SK-N-SH (cell line): ENCODE results near the gene TBX2. TPM values are rescaled to one million over a fixed set of nuclear protein-coding genes. Genes with fewer than 3 reads are reported as not detected.

ENCODE experiments used
- CTCF ChIA-PET: fragments of 300-600, 350-600 bp; formaldehyde crosslinking; extraction: SDS; loops from one replicate; lab custom pipeline; 2021; lab: Yijun Ruan, JAX
- POLR2A ChIA-PET: fragments of 350-600 bp; sonication (Branson Sonifier 250); formaldehyde crosslinking; extraction: SDS; loops from one replicate; lab custom pipeline; 2020; ENCODE audit warnings: antibody characterized with exemption, inconsistent platforms; lab: Yijun Ruan, JAX
- DNase-seq: peaks from one replicate; pipeline ENCODE4 v3.0.0; 2012
- H2AFZ ChIP-seq: fragments of 200-600 bp; sonication (generic); 2 replicates; pipeline ENCODE4 v1.8.1; 2016; ENCODE audit warnings: antibody characterized with exemption, mild to moderate bottlenecking, low read depth
- H3F3A ChIP-seq: fragments of 200-600 bp; sonication (generic); replicated peaks from 2 replicates; pipeline ENCODE3; 2016; ENCODE audit warnings: antibody characterized with exemption, mild to moderate bottlenecking; ENCODE audit not compliant: insufficient read depth
- H3K27ac ChIP-seq, 2 experiments: fragments of 200-500 bp in 1 of 2; fragments of 200-600 bp in 1 of 2; sonication (Bioruptor generic) in 1 of 2; sonication (generic), shearing (Covaris generic) in 1 of 2; 2 replicates each; pipeline versions ENCODE4 v1.5.1 to v1.6.1; 2014 to 2016; ENCODE audit warnings: low read depth in 2 of 2, inconsistent platforms in 1 of 2, low read length in 1 of 2, mild to moderate bottlenecking in 1 of 2, mixed read lengths in 1 of 2
- H3K27me3 ChIP-seq: fragments of 200-600 bp; sonication (generic), shearing (Covaris generic); 2 replicates; pipeline ENCODE4 v1.6.1; 2016; ENCODE audit warnings: mixed run types; ENCODE audit not compliant: insufficient read depth
- H3K36me3 ChIP-seq, 2 experiments: fragments of 200-500 bp in 1 of 2; fragments of 200-600 bp in 1 of 2; sonication (Bioruptor generic) in 1 of 2; sonication (generic) in 1 of 2; replicated peaks in 1 of 2; 2 replicates each; pipeline versions ENCODE3 to v1.5.1; 2014 to 2016; ENCODE audit warnings: low read length in 1 of 2, mild to moderate bottlenecking in 1 of 2; ENCODE audit not compliant: insufficient read depth in 2 of 2, control insufficient read depth in 1 of 2
- H3K4me1 ChIP-seq, 2 experiments: fragments of 200-500 bp in 1 of 2; fragments of 200-600 bp in 1 of 2; sonication (Bioruptor generic) in 1 of 2; sonication (generic), shearing (Covaris generic) in 1 of 2; 2 replicates each; pipeline versions ENCODE4 v1.5.1 to v1.6.1; 2014 to 2016; ENCODE audit warnings: low read depth in 1 of 2, low read length in 1 of 2, mixed run types in 1 of 2; ENCODE audit not compliant: insufficient read depth in 2 of 2, control insufficient read depth in 1 of 2
- H3K4me2 ChIP-seq: fragments of 200-600 bp; sonication (generic), shearing (Covaris generic); 2 replicates; pipeline ENCODE4 v1.6.1; 2017; ENCODE audit warnings: mixed run types
- H3K4me3 ChIP-seq, 2 experiments: fragments of 200-500 bp in 1 of 2; fragments of 200-600 bp in 1 of 2; sonication (Bioruptor generic) in 1 of 2; sonication (generic), shearing (Covaris generic) in 1 of 2; 2 replicates each; pipeline versions ENCODE4 v1.5.1 to v1.8.1; 2014 to 2016; ENCODE audit warnings: low read depth in 2 of 2, inconsistent platforms in 1 of 2, low read length in 1 of 2, mild to moderate bottlenecking in 1 of 2, mixed read lengths in 1 of 2, moderate library complexity in 1 of 2
- H3K79me2 ChIP-seq: fragments of 200-600 bp; sonication (generic); 2 replicates; pipeline ENCODE4 v1.8.1; 2017; ENCODE audit warnings: mild to moderate bottlenecking; ENCODE audit not compliant: insufficient read depth
- H3K9ac ChIP-seq: fragments of 200-600 bp; sonication (generic); 2 replicates; pipeline ENCODE4 v1.6.1; 2017; ENCODE audit warnings: mixed run types
- H3K9me2 ChIP-seq: fragments of 200-600 bp; sonication (generic); 2 replicates; pipeline ENCODE4 v1.6.1; 2017; ENCODE audit warnings: mixed run types
- H3K9me3 ChIP-seq: fragments of 200-600 bp; sonication (generic); 2 replicates; pipeline ENCODE4 v1.6.1; 2017; ENCODE audit warnings: mixed run types, mild to moderate bottlenecking, moderate library complexity
- H4K20me1 ChIP-seq: fragments of 200-600 bp; sonication (generic); 2 replicates; pipeline ENCODE4 v1.6.1; 2017; ENCODE audit warnings: mild to moderate bottlenecking, mixed run types; ENCODE audit not compliant: insufficient read depth
- CTCF ChIP-seq: fragments of 200-600 bp; sonication (generic); IDR thresholded peaks from 2 replicates; pipeline ENCODE4 v1.6.1; 2017; ENCODE audit warnings: antibody characterized with exemption, mild to moderate bottlenecking, moderate library complexity
- EP300 ChIP-seq, 2 experiments: IDR thresholded peaks; 2 replicates each; pipeline versions ENCODE4 v1.4.0 to v1.6.1; 2012; ENCODE audit warnings: borderline replicate concordance in 1 of 2, low read depth in 1 of 2, low read length in 1 of 2
- FOSL2 ChIP-seq: IDR thresholded peaks from 2 replicates; pipeline ENCODE4 v1.4.0; 2012; ENCODE audit warnings: low read depth, mild to moderate bottlenecking, moderate library complexity, borderline replicate concordance
- FOXM1 ChIP-seq: IDR thresholded peaks from 2 replicates; pipeline ENCODE4 v1.4.0; 2012; ENCODE audit warnings: low read depth, mild to moderate bottlenecking
- GATA2 ChIP-seq: sonication (generic); formaldehyde crosslinking; IDR thresholded peaks from 2 replicates; pipeline ENCODE4 v1.5.0; 2020; ENCODE audit warnings: mild to moderate bottlenecking, missing genetic modification reagents
- JUND ChIP-seq: IDR thresholded peaks from 2 replicates; pipeline ENCODE4 v1.4.0; 2012
- MAX ChIP-seq: IDR thresholded peaks from 2 replicates; pipeline ENCODE4 v1.4.0; 2012; ENCODE audit warnings: low read depth
- MXI1 ChIP-seq: IDR thresholded peaks from 2 replicates; pipeline ENCODE4 v1.6.1; 2012; ENCODE audit warnings: mild to moderate bottlenecking, low read depth, low read length, improper control_type of control experiment
- RCOR1 ChIP-seq: fragments of 150-350 bp; IDR thresholded peaks from 2 replicates; pipeline ENCODE4 v1.6.1; 2017; ENCODE audit warnings: antibody characterized with exemption, low read length
- RFX5 ChIP-seq: IDR thresholded peaks from 2 replicates; pipeline ENCODE4 v1.6.1; 2012; ENCODE audit warnings: mild to moderate bottlenecking, improper control_type of control experiment, low read length
- RXRA ChIP-seq: IDR thresholded peaks from 2 replicates; pipeline ENCODE4 v1.4.0; 2012; ENCODE audit warnings: low read depth, mild to moderate bottlenecking, borderline replicate concordance
- TAF1 ChIP-seq: IDR thresholded peaks from 2 replicates; pipeline ENCODE4 v1.6.1; 2012; ENCODE audit warnings: low read depth, mild to moderate bottlenecking, low read length, moderate library complexity, borderline replicate concordance
- YY1 ChIP-seq: IDR thresholded peaks from 2 replicates; pipeline ENCODE4 v1.4.0; 2012; ENCODE audit warnings: low read depth, mild to moderate bottlenecking
- WGBS: methylation state at CpG from one replicate; pipeline ENCODE4 v1.1.6; 2017; ENCODE audit warnings: low lambda C conversion rate; 5-methylcytosine and 5-hydroxymethylcytosine counted together
- polyA plus RNA-seq, 3 experiments: library from polyadenylated mRNA; depleted of rRNA; stranded (reverse); fragments of >200 nt; gene quantifications; 2 replicates each; pipeline ENCODE4 v1.2.3, GENCODE V29; 2012
- TF ChIP-seq, protein P1 (sequence below): IDR thresholded peaks from 2 replicates; pipeline ENCODE4 v1.4.0; 2012; ENCODE audit warnings: low read depth, borderline replicate concordance

The TBX2 gene
- polyA plus RNA-seq, 1 of the 3 experiments (the other 2 are of a cell fraction), result 57.8 TPM

- ChIA-PET CTCF (interaction anchor here (0.6 to 16.4 kb wide), 18 partner anchors 11 to 694 kb away, joined by 3 to 318 read pairs (median 5); no protein-coding TSS in a partner anchor), POLR2A (no interaction called here)
- Histone ChIP-seq H3K4me3 (no peak overlapping the region), H3K4me1 (peaks cover 5 to 49% of the 10 kb centered on the region in 2 experiments; a peak in 2 of 4 replicates), H3K9me2 (no peaks in the 10 kb centered on the region), H4K20me1 (no peaks in the 10 kb centered on the region), H3K9me3 (no peaks in the 10 kb centered on the region), H3K27ac (peak overlapping the region in 1 of 2 experiments; percentile 90; a peak in 2 of 4 replicates), H3F3A (peaks cover 19% of the 10 kb centered on the region), H2AFZ (no peak overlapping the region), H3K79me2 (peaks cover 9% of the 10 kb centered on the region), H3K36me3 (no peaks in the 10 kb centered on the region), H3K27me3 (no peaks in the 10 kb centered on the region), H3K4me2 (no peak overlapping the region), H3K9ac (no peak overlapping the region)
- TF ChIP-seq EP300 (IDR thresholded peaks at IDR 0.05; ENCODE audit: borderline replicate concordance in 1 of 2, low read depth in 1 of 2, low read length in 1 of 2) (peak in 1 of 2 experiments; percentile 63; a peak in 1 of 4 replicates), RCOR1 (no peak), MAX (no peak), FOXM1 (no peak)
- DNase-seq, result peak; percentile 47
- WGBS, result 83% methylated on average over 5 of the region's 5 CpGs
Observed at GRCh38 chr17:61414936-61415251, 15.3 kb downstream of the TBX2 start.

DNA sequence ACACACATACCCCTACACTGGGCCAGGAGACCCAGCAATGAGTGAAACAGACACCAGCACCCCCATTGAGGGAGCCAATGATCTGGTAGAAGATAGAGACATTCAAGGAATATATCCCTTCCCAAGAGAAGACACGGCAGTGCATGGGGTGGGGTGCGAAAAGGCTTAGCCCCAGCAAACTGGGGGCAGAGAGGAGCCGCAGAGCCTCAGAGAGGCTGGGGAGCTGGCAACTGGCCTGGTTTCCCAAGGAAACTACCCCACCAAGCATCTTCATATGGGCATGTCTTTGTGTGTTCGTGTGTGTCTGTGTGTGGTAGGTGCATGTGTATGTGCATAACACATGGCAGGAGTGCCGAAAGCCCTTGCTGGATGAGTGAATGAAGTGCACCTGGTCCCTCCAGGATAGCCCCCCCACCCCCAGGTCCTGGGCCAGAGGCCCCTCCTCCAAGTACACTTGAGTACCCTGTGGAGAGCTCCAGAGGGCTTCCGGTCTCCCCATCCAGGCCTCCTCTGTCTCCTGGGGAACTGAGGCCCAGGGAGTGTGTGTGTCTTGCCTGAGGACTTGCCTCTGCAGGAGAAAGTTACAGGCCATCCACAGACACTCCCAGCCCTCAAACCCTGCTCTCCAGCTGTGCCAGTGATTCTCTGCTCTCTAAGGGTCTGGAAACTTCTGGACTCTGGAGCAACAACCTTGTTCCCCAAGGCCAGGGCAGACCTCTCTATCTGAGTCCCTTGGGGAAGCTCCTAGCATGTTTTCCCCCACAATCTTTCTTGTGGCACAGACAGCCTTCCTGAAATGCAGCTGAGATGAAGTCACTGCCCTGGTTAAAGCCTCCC lies 15.9 kb downstream of the TBX2 start:
- TF ChIP-seq MXI1 (no peak), JUND (no peak), RCOR1 (no peak), FOSL2 (no peak), RXRA (no peak), CTCF (no peak), TAF1 (no peak), YY1 (no peak), EP300 (IDR thresholded peaks at IDR 0.05; ENCODE audit: borderline replicate concordance in 1 of 2, low read depth in 1 of 2, low read length in 1 of 2) (no peak), RFX5 (no peak), GATA2 (no peak)
- TF ChIP-seq, protein P1, sequence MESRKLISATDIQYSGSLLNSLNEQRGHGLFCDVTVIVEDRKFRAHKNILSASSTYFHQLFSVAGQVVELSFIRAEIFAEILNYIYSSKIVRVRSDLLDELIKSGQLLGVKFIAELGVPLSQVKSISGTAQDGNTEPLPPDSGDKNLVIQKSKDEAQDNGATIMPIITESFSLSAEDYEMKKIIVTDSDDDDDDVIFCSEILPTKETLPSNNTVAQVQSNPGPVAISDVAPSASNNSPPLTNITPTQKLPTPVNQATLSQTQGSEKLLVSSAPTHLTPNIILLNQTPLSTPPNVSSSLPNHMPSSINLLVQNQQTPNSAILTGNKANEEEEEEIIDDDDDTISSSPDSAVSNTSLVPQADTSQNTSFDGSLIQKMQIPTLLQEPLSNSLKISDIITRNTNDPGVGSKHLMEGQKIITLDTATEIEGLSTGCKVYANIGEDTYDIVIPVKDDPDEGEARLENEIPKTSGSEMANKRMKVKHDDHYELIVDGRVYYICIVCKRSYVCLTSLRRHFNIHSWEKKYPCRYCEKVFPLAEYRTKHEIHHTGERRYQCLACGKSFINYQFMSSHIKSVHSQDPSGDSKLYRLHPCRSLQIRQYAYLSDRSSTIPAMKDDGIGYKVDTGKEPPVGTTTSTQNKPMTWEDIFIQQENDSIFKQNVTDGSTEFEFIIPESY, result no peak
- no peaks in the 10 kb centered on the region for H3K36me3 ChIP-seq
- H2AFZ ChIP-seq, result no peak overlapping the region
- H3F3A ChIP-seq, result peaks cover 12% of the 10 kb centered on the region
- no peaks in the 10 kb centered on the region for H3K27me3 ChIP-seq
- peak overlapping the region; percentile 49 for H3K4me2 ChIP-seq
- no peak overlapping the region for H3K9ac ChIP-seq
- no peaks in the 10 kb centered on the region for H3K9me3 ChIP-seq
- WGBS, result 100% methylated on average over 6 of the region's 6 CpGs
- H4K20me1 ChIP-seq, result no peaks in the 10 kb centered on the region
- peaks cover 5 to 49% of the 10 kb centered on the region in 2 experiments; a peak in 2 of 4 replicates for H3K4me1 ChIP-seq
- CTCF ChIA-PET, result interaction anchor here (0.6 to 16.4 kb wide), 28 partner anchors 11 to 695 kb away, joined by 3 to 318 read pairs (median 4); no protein-coding TSS in a partner anchor
- peaks cover 9% of the 10 kb centered on the region for H3K79me2 ChIP-seq
- POLR2A ChIA-PET, result interaction anchor here (0.6 kb wide), 1 partner anchor 152 kb away, joined by 3 read pairs; no protein-coding TSS in a partner anchor
- DNase-seq, result no peak
- no peak overlapping the region for H3K4me3 ChIP-seq
- no peaks in the 10 kb centered on the region for H3K9me2 ChIP-seq
- peak overlapping the region in 1 of 2 experiments; percentile 90; a peak in 2 of 4 replicates for H3K27ac ChIP-seq
